IPS-20b (cell line): ENCODE data around the gene GAL3ST2.
"Not testable (repeated sequence)": the region's sequence is repeated elsewhere in the genome, so short reads cannot be mapped to it uniquely, and the experiment has no call there.

ENCODE experiments used
- H3K27ac ChIP-seq: one replicate; pipeline ENCODE4 v1.5.1; 2013; ENCODE audit warnings: low read length
- H3K27me3 ChIP-seq: 2 replicates; pipeline ENCODE4 v1.6.1; 2013; ENCODE audit warnings: mild to moderate bottlenecking, low read length, inconsistent platforms; ENCODE audit not compliant: insufficient read depth
- H3K36me3 ChIP-seq: 2 replicates; pipeline ENCODE4 v1.6.1; 2013; ENCODE audit warnings: low read depth, mild to moderate bottlenecking, inconsistent platforms, low read length, moderate library complexity; ENCODE audit not compliant: insufficient read depth
- H3K4me1 ChIP-seq: 2 replicates; pipeline ENCODE4 v1.6.1; 2013; ENCODE audit warnings: mild to moderate bottlenecking, control low read depth, inconsistent platforms, low read length, moderate library complexity; ENCODE audit not compliant: insufficient read depth
- H3K4me3 ChIP-seq: 2 replicates; pipeline ENCODE4 v1.5.1; 2013; ENCODE audit warnings: mild to moderate bottlenecking, low read length, inconsistent platforms
- H3K9ac ChIP-seq: 2 replicates; pipeline ENCODE4 v1.6.1; 2013; ENCODE audit warnings: low read depth, mild to moderate bottlenecking, inconsistent platforms, low read length, moderate library complexity
- H3K9me3 ChIP-seq: 2 replicates; pipeline ENCODE4 v1.6.1; 2013; ENCODE audit warnings: mild to moderate bottlenecking, low read depth, low read length, inconsistent platforms; ENCODE audit not compliant: insufficient read depth

GAL3ST2 gene

GRCh38 chr2:241738040-241738686 lies 38.5 kb upstream of the GAL3ST2 start:
- no peak overlapping the region for H3K4me3 ChIP-seq
- no peaks in the 10 kb centered on the region for H3K4me1 ChIP-seq
- H3K36me3 ChIP-seq = no peaks in the 10 kb centered on the region
- H3K27me3 ChIP-seq = peaks cover 8% of the 10 kb centered on the region
- H3K9ac ChIP-seq = no peak overlapping the region
- no peak overlapping the region for H3K27ac ChIP-seq
- no peaks in the 10 kb centered on the region for H3K9me3 ChIP-seq

DNA sequence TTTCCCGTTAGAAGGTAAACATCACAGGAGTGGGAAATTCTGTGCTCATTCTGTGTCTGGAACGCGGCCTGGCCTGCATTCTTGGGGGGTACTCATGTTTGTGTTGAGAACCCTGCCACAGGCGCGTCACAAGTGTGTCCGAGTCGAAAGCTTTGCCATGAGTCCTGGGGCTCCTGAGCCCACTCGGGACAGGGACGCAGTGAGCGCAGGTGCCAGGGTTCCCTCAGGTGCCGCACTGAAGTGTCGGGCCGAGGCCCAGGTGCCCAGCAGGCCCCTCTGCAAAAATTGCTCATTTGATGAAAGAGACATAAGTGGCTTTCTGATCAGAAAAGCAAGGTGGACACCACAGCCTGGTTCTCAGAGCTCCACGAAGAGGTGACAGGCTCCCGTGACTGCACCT lies 37.4 kb upstream of the GAL3ST2 start:
- H3K9me3 ChIP-seq = no peaks in the 10 kb centered on the region
- H3K27ac ChIP-seq = no peak overlapping the region
- no peaks in the 10 kb centered on the region for H3K36me3 ChIP-seq
- no peaks in the 10 kb centered on the region for H3K4me1 ChIP-seq
- H3K27me3 ChIP-seq = no peaks in the 10 kb centered on the region
- H3K9ac ChIP-seq = no peak overlapping the region
- H3K4me3 ChIP-seq = no peak overlapping the region

GRCh38 chr2:241739651-241740050 lies 37.0 kb upstream of the GAL3ST2 start:
- H3K9me3 ChIP-seq = no peaks in the 10 kb centered on the region
- H3K4me3 ChIP-seq = no peak overlapping the region
- no peak overlapping the region for H3K9ac ChIP-seq
- H3K4me1 ChIP-seq = no peaks in the 10 kb centered on the region
- peaks cover 2% of the 10 kb centered on the region; the same call in 1 of the 2 replicates for H3K36me3 ChIP-seq
- H3K27ac ChIP-seq = no peak overlapping the region
- no peaks in the 10 kb centered on the region for H3K27me3 ChIP-seq

- H3K36me3 ChIP-seq = peaks cover 9% of the 10 kb centered on the region
- no peak overlapping the region for H3K4me3 ChIP-seq
- no peaks in the 10 kb centered on the region for H3K9me3 ChIP-seq
- H3K27me3 ChIP-seq = no peaks in the 10 kb centered on the region
- no peak overlapping the region for H3K9ac ChIP-seq
- H3K27ac ChIP-seq = no peak overlapping the region
- H3K4me1 ChIP-seq = no peaks in the 10 kb centered on the region
Measured at GRCh38 chr2:241741016-241741415, 35.6 kb upstream of the GAL3ST2 start.

GRCh38 chr2:241742320-241742939 lies 34.2 kb upstream of the GAL3ST2 start:
- Histone ChIP-seq H3K27me3 (no peaks in the 10 kb centered on the region), H3K9ac (no peak overlapping the region), H3K36me3 (peaks cover 9% of the 10 kb centered on the region), H3K9me3 (no peaks in the 10 kb centered on the region), H3K4me3 (no peak overlapping the region), H3K4me1 (no peaks in the 10 kb centered on the region), H3K27ac (no peak overlapping the region)

DNA sequence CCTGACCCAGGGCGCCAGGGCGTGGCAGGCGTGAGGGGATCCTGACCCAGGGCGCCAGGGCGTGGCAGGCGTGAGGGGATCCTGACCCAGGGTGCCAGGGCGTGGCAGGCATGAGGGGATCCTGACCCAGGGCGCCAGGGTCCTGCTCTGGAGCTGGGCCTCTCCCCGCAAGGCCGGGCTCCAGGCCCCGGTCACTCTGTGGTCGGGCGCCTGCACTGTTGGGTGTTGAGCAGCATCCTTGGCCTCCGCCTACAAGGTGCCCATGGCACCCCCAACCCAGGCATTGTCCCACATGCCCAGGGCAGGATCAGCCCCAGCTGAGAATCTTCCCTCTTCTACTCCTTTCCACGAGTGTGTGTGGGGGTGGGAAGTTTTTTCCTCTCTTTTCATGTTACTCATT lies 33.6 kb upstream of the GAL3ST2 start:
- not testable (repeated sequence) for H3K36me3 ChIP-seq, H3K4me1 ChIP-seq, H3K4me3 ChIP-seq, H3K27me3 ChIP-seq, H3K9me3 ChIP-seq, H3K9ac ChIP-seq, H3K27ac ChIP-seq

DNA sequence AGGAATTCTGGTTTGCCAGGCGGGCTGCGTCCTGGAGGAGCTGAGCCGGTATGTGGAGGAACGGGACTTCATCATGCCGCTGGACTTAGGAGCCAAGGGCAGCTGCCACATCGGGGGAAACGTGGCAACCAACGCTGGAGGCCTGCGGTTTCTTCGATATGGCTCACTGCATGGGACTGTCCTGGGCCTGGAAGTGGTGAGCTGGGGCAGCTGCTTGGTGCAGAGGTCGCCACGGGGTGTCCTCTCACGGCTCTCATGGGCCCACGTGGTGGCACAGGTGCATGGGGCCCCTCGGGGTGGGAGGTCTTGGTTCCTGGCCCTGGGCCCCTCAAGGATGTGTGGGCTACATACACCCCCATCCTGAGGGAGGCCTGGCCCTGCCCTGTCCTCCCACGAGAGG lies 33.0 kb upstream of the GAL3ST2 start:
- Histone ChIP-seq H3K27ac (no peak overlapping the region), H3K4me1 (no peaks in the 10 kb centered on the region), H3K36me3 (peaks cover 9% of the 10 kb centered on the region), H3K9me3 (no peaks in the 10 kb centered on the region), H3K9ac (no peak overlapping the region), H3K27me3 (no peaks in the 10 kb centered on the region), H3K4me3 (no peak overlapping the region)

- no peaks in the 10 kb centered on the region for H3K27me3 ChIP-seq
- no peak overlapping the region for H3K27ac ChIP-seq
- no peaks in the 10 kb centered on the region for H3K4me1 ChIP-seq
- H3K9ac ChIP-seq = no peak overlapping the region
- H3K36me3 ChIP-seq = peaks cover 9% of the 10 kb centered on the region
- H3K4me3 ChIP-seq = no peak overlapping the region
- H3K9me3 ChIP-seq = no peaks in the 10 kb centered on the region
Measured at GRCh38 chr2:241744028-241744754, 32.4 kb upstream of the GAL3ST2 start.

- Histone ChIP-seq H3K36me3 (peaks cover 9% of the 10 kb centered on the region), H3K9ac (no peak overlapping the region), H3K4me1 (no peaks in the 10 kb centered on the region), H3K27me3 (no peaks in the 10 kb centered on the region), H3K27ac (no peak overlapping the region), H3K4me3 (no peak overlapping the region), H3K9me3 (no peaks in the 10 kb centered on the region)
Measured at GRCh38 chr2:241745276-241745675, 31.3 kb upstream of the GAL3ST2 start.

GRCh38 chr2:241746084-241746483 lies 30.5 kb upstream of the GAL3ST2 start:
- no peaks in the 10 kb centered on the region for H3K27me3 ChIP-seq
- peaks cover 9% of the 10 kb centered on the region for H3K36me3 ChIP-seq
- H3K27ac ChIP-seq = no peak overlapping the region
- H3K9ac ChIP-seq = no peak overlapping the region
- H3K4me1 ChIP-seq = no peaks in the 10 kb centered on the region
- no peak overlapping the region for H3K4me3 ChIP-seq
- no peaks in the 10 kb centered on the region for H3K9me3 ChIP-seq

GRCh38 chr2:241748468-241749256 lies 28.0 kb upstream of the GAL3ST2 start:
- peaks cover 9% of the 10 kb centered on the region for H3K36me3 ChIP-seq
- no peak overlapping the region for H3K27ac ChIP-seq
- no peaks in the 10 kb centered on the region for H3K4me1 ChIP-seq
- no peak overlapping the region for H3K9ac ChIP-seq
- no peaks in the 10 kb centered on the region for H3K9me3 ChIP-seq
- no peaks in the 10 kb centered on the region for H3K27me3 ChIP-seq
- H3K4me3 ChIP-seq = no peak overlapping the region
